HG03521 (cell line): ENCODE data around the gene INO80D.
A peak's percentile ranks its signal among the peaks of the same experiment; 100 is the strongest.

Experiments
- ATAC-seq: cut with Tn5 transposase; IDR thresholded peaks from one replicate; pipeline ENCODE4 v1.9.1; 2021; ENCODE audit warnings: mild to moderate bottlenecking, moderate library complexity; ENCODE audit not compliant: unreplicated experiment

Gene INO80D

GRCh38 chr2:205947621-205948495 is 138.1 kb downstream of the INO80D start:
- peak; percentile 82 for ATAC-seq

GRCh38 chr2:205946226-205946625 is 139.7 kb downstream of the INO80D start:
- no peak for ATAC-seq
